ENCODE results near the gene CKS1B.

DNA sequence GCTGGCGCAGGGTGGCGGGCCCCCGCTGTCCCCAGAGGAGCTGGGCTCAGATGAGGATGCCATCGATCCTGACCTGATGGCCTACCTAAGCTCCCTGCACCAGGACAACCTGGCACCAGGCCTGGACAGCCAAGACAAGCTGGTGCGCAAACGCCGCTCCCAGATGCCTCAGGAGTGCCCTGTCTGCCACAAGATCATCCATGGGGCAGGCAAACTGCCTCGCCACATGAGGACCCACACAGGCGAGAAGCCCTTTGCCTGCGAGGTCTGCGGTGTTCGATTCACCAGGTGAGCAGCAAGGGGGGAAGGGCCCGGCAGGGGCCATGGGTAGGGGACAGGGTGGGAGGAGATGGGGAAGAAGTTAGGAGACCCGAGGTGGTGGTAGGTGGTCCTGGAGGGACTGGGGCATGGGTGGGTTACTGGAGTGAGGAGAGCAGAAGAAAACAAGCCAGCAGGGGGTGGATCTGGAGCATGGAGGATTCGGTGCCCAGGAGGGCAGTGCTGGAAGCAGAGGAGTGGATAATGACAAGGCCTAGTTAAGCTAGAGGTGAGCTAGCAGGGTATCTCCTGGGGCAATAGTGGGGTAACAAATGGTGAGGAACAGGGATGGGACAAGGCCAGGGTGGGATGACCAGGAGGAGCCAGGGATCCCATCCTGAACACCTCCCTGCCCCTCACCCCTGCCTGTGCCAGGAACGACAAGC lies 41.2 kb downstream of the CKS1B start:
- TF ChIP-seq, protein P1, sequence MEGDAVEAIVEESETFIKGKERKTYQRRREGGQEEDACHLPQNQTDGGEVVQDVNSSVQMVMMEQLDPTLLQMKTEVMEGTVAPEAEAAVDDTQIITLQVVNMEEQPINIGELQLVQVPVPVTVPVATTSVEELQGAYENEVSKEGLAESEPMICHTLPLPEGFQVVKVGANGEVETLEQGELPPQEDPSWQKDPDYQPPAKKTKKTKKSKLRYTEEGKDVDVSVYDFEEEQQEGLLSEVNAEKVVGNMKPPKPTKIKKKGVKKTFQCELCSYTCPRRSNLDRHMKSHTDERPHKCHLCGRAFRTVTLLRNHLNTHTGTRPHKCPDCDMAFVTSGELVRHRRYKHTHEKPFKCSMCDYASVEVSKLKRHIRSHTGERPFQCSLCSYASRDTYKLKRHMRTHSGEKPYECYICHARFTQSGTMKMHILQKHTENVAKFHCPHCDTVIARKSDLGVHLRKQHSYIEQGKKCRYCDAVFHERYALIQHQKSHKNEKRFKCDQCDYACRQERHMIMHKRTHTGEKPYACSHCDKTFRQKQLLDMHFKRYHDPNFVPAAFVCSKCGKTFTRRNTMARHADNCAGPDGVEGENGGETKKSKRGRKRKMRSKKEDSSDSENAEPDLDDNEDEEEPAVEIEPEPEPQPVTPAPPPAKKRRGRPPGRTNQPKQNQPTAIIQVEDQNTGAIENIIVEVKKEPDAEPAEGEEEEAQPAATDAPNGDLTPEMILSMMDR (IDR thresholded peaks at IDR 0.05; ENCODE audit: poor library complexity, severe bottlenecking): no peak
- TF ChIP-seq POLR2AphosphoS5 (IDR thresholded peaks at IDR 0.05) (no peak), EZH2 (IDR thresholded peaks at IDR 0.05; ENCODE audit: borderline replicate concordance, insufficient read depth, low read length, poor library complexity, severe bottlenecking) (no peak), RAD21 (conservative IDR thresholded peaks at IDR 0.05) (no peak), TAF1 (IDR thresholded peaks at IDR 0.05; ENCODE audit: low read depth) (no peak), SMC3 (conservative IDR thresholded peaks at IDR 0.05; ENCODE audit: poor library complexity) (no peak)
